HG03139 (cell line): ENCODE data around the gene ICE2.

Experiments used
- ATAC-seq: cut with Tn5 transposase; IDR thresholded peaks from one replicate; pipeline ENCODE4 v1.9.1; 2021; ENCODE audit not compliant: unreplicated experiment

The ICE2 gene

DNA sequence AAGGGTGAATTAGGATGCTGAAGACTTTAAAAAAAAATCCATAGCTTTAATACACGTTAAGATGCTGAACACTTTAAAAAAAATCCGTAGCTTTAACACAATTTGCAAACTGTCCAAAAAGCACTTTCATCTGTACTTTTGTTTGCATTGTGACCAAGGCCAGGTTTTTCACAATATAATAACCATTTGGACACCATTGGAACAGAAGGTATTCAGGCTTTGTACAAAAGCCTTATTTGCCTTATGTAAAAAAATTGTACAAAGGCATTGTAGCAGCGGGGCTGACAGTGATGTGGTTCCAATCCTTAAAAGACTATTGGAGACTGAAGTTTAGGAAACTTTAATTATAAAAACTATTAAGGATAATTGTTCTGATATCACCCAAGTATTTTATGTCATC, 15.2 kb upstream of the ICE2 start:
- ATAC-seq, result no peak

DNA sequence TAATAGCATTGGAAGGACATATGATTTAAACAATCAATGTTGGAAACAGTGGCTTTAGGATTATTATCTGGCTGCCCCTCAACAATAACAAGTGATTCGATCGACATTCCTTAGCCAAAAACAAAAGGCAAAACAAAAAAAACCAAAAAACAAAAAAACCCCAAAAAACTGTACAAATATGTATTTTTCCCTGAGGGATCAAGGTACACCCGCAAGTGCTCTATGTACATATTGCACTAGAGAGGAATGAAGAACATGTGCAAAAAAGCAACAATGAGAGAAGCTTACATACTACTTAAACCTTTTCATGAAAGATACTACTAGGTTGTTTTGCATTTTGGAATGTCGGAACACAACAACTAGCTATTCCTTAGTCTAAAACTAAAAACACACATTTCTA, 14.2 kb upstream of the ICE2 start:
- ATAC-seq, result no peak

DNA sequence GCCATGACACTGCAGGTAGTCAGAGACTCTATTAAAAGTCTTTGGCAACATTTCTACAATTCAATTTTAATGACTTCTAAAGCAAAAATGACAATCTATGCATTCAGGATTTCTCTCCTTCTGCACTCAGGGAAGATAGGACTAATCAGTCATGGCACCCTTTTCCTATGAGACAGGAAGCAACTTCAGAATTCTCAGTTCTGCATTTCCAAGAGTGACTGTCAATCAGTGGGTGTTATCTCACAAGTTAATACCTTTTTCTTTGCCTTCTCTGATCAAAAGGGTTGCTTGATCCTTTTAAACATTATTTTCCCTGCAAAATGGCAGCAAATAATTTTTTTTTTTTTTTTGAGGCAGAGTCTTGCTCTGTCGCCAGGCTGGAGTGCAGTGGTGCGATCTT, 7.8 kb upstream of the ICE2 start:
- no peak for ATAC-seq

DNA sequence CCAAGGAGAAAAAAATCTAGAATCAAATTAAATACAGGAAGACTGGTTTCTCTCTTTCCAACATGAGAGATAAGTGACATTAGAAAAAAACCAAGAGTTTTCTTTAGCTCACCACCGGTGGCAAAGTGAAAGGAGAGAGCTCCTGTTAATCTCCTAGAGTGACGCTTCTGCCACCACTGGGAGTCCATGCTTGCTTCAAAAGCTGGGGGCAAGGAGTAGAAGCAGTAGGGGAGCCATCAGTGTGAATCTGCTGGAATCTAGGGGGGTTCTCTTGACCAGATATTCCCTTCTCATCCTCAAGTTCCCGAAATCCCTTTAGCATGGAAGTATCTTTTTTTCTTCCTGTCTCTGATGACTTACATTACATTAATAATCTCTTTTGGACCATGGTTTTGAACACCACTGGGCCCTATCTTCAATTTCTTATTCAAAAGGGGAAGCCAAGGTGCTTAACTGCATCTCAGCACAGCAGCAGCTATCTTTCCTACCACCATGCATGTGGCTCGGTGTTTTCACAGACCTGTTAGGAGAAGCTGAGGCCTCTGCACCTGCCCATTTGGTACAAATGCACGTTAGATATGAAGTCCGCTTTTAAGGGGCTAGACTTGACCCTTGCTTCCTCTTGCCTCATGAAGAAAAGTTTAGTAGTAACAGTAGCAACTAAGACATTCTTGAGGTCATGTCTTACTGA, 6.6 kb upstream of the ICE2 start:
- ATAC-seq, result no peak

DNA sequence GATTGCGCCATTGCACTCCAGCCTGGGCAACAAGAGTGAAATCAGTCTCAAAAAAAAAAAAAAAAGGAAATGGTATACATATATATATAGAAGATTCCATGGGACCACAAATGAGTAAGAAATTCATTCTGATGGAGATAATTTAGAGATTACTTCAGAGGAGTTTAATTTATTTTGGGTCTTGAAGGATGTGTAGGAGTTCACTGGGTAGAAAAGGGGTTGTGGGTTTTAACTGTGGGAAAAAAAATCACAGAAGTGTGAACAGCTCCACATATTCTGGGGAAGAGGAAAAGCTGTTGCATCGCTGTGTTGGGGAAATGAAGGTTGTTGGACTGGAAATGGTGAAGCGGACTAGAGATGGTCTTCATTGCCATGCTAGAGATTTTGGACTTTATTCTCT, 4.1 kb upstream of the ICE2 start:
- ATAC-seq, result no peak

DNA sequence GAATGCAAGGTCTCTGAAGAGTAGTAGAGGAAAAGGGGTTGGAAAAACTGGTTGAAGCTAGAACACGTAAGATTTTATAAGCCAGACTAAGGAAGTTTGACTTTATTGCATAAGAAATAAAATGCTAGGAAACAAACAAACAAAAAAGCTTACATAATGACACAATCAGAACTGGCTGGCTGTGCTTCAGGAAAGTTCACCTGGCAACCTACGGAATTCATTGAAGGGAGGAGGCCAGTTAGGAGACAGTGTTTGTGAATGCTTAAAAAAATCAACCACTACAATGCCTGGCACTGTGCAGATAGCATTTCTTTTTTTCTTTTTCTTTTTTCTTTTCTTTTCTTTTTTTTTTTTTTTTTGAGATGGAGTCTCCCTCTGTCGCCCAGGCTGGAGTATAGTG, 1.9 kb upstream of the ICE2 start:
- ATAC-seq, result no peak

DNA sequence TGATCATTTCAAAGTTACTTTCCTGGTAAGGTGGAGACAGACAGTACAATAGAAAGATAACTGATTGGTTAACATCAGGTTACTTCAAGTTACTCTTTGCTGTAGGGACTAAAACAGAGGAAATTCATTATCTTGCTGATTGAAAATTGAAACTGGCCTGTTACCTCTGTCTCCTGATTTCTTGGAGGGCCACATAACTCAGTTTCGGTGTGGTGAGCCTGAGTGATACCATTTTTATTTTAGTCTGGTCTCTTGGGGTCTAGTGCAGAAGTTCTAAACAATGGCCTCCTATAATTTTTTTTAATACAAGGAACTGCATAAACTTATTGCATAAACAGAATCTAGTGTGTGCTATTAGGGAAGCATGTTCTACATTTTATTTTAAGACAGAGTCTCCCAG, 1.2 kb upstream of the ICE2 start:
- no peak for ATAC-seq

DNA sequence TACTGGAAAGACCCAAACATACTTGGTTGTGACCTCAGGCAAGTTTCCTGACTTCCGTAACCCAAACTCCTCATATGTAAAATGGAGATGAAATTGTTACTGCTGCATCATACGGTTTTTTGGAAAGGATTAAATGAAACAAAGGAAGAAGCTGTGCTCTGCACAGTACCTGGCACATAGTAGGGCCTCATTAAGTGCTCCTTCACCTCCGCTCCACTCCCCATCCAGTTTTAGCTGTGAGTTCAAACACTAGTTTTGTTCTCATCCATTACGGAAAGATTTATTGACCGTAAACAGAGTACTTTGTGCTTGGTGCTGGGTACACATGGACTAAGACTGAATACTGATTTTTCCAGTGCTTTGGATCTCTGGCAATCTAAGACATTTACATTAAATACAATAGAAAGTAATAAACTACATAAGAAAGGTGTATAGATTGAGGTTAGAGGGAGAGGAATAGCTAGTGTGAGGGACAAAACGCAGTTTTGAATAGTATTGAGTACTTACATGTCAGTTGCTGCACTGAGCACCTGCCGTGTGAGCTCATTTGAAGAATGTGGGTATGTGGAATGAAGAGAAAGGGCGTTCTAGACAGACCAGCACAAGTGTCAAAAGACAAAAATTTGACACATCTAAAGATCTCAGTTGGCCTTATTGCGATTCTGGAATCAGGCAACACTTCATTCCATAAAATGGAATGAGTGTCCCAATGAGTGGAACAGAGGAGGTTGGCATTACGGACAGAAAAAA, 594 bp upstream of the ICE2 start:
- no peak for ATAC-seq

DNA sequence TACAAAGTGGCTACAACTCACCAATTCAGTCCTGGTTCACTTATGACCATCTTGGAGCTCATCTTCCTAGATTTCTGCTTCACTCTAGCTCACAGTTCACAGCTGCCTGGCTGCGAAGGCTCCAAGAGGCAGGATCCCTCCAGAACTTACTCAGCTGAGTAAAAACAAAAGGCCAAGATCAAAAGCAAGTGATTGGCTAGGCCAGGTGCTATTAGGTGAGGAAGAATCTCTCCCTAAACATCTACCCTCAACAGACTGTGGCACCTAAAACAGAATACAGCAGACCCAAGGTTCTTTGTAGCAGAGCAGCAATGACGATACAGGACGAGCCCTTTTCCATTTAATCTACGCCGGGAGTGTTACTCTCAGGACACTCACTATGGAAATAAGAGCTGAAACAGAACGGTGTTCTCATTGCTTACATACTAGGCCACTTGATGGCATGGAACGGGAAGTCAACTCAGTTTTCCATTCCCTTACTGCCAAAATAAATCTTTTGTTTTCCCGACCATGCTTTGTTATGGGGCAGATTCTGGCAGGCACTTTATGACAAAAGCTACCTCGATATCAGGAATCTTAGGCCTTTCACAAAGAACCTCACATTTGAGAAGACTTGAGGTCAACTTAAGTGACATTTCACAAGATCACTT, 901 bp downstream of the ICE2 start:
- ATAC-seq, result no peak

DNA sequence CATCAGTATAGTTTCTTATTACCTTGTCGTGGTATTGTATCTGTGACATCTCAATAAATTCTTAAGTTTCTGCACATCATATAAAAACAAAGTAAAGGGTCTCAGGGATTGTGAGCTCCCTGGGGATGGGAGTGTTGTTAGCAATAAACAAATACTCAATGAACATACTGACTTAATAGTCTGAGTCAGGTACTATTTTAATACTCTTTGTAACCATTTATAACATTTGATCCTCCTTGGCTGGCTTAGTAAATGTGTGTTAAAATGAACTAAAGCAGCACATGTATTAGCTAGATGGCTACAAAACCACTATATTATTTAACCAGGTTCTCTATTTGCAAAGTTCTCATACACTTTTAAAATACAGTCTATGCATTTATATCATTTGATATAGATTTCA, 1.8 kb downstream of the ICE2 start:
- ATAC-seq, result no peak

DNA sequence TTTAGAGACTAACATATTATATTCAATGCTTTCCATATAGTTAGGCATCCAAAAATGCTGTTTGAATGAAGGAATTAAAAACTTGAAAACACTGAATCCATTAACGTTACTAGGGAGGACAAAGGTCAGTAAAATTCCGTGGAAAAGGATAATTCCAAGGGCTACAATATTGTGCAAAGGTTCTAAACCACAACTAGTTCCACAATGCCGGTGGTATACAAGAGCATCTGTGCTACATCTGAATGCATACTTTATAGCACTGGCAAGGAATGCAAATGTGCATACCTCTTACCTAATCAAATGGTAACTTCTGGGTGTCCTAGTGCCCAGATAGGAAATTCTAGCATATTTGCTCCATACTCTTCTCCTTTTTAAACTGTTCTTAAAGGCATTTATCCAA, 2.2 kb downstream of the ICE2 start:
- no peak for ATAC-seq

DNA sequence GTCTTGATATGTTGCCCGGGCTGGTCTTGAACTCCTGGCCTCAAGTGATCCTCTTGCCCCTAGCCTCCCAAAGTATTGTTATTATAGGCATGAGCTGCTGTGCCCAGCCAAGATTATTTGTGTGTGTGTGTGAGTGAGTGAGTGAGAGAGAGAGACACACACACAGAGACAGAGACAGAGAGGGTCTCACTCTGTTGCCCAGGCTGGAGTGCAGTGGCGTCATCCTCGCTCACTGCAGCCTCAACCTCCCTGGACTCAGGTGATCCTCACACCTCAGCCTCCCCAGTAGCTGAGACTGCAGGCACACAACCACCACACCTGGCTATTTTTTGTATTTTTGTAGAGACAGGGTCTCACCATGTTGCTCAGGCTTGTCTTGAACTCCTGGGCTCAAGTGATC, 5.8 kb downstream of the ICE2 start:
- no peak for ATAC-seq

DNA sequence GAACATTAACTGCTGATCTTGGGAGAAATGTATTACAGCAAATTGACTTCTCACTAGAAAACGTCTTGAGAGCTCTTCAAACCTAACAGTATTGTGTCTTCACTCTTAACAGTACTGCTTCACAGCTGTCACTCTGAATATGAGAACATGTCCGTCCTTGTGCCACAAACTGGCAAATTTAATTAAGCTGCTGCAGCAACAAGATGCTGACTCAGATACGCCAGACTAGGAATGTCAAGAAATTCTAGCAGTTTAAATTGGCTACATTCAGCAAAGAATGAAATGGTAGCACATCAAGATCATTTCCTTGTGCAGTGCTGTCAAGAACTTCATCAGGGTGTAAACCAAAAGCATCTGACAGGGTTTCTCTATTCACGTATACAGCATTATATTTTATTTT, 7.6 kb downstream of the ICE2 start:
- ATAC-seq, result no peak

DNA sequence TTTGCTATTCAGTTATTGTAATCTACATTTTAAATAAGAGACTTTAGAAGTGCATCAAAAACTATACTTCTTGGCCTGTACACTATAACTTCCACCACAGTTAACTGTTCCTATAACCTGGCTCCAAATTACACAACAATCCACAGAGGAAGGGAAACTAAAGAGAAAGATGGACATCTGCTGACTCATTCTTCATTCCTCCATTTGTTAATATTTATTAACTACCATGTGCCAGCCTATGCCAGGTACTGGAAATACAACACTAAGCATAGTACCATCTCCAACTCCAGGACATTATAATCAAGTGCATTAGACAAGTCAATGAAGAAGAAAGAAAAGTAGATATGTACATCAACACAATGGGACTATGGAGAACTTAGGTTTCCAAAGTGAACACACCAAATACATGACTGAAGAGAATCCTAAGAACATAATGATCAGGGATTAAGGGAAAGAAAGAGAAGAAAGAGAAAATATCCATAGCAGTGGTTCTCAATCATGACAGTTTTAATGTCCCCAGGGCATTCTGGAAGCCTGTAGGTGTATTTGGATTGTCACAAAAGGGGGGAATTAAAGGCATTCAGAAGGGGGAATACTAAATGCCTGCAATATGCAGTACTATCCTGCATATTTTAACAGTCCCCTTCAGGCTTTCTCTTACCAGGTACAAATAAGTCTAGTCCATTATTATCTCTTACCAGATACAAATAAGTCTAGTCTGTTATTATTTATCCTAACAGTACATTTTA, 8.9 kb downstream of the ICE2 start:
- no peak for ATAC-seq

DNA sequence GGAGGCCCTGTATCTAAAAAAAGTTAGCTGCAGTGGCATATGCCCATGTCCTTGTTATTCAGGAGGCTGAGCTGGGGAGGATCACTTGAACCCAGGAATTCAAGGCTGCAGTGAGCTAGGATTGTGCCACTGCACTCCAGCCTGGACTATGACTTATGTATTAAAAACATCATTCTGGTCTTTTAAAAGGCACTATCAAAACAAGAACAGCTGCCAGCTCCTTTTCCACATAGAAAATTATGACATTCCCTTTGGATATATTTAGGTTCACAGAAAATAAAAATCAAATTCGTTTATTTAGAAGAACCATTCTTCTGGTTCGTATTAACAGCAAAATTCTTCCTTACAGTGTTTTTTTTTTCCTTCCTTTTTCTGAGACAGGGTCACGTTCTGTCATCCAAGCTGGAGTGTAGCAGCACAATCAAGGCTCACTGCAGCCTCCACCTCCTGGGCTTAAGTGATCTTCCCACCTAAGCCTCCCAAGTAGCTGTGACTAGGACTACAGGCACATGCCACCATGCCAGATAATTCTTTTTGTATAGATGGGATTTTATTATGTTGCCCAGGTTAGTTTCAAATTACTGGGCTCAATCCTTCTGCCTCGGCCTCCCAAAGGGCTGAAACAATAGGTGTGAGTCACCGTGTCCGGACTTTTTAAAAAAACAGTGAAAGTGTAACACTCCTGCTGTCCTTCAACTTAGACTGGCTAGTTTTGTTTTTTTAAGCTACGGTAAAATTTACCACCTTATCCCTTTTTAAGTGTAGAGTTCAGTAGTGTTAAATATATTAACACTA, 13.9 kb downstream of the ICE2 start:
- ATAC-seq, result no peak

DNA sequence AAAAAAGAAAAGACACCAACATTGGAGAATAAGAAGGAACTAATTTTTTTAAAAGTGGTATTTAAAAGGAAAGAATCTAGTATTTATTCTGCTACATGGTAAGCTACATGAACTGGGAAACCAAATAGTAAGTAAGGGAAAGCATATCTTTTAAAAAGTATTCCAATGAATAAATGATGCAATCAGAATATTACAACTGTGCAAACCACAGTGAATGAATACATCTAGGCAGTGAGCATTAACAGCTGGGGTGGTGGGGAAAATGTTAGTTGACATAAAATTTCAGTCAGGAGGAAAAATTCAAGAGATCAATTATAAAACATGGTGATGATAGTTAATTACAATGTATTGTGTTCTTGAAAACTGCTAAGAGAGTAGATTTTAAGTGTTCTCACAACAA, 16.9 kb downstream of the ICE2 start:
- ATAC-seq, result no peak

DNA sequence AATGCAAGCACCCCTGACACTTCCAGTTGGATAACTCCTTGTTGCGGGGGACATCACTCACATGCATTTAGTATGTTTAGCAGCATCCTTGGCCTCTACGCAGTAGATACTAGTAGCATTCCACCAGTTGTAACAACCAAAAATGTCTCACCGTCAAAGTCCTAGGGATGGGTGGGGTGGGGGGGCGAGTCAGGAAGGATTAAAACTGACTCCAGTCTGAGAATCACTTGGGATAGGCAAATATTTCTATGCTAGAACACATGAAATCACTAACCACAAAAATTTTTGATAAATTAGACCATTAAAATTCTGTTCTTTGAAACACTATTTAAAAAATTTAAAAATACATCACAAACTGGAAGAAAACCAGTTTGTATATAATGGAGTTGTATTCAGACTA, 18.0 kb downstream of the ICE2 start:
- ATAC-seq, result no peak

DNA sequence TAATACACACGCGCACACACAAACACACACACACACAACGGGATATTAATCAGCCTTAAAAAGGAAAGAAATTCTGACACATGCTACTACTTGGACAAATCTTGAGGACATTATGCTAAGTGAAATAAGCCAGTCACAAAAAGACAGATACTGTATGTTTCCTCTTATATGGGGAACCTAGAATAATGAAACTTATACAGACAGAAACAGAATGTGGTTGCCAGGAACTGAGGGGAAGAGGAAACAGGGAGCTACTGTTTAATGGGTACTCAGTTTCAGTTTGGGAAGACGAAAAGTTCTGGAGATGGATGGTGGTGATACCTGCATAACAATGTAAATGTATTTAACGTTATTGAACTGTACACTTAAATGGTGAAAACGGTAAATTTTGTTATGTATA, 20.2 kb downstream of the ICE2 start:
- ATAC-seq, result no peak

DNA sequence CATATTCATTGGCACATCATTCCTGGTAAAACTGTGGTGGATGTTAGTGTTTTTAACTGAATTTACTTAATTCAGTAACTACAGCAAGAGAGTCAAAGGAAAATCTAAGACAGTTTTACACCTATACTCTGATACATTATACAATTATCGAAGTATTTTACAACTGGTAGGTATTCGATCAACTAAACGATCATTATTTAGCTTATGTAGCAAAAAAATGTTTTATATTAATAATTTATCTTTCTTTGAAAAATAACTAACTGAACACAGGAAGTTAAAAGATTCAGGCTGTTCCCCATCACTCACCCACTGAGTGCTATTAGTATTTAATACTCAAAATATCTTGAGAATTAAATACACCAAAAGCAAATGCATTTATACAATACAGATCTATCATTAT, 21.0 kb downstream of the ICE2 start:
- no peak for ATAC-seq

DNA sequence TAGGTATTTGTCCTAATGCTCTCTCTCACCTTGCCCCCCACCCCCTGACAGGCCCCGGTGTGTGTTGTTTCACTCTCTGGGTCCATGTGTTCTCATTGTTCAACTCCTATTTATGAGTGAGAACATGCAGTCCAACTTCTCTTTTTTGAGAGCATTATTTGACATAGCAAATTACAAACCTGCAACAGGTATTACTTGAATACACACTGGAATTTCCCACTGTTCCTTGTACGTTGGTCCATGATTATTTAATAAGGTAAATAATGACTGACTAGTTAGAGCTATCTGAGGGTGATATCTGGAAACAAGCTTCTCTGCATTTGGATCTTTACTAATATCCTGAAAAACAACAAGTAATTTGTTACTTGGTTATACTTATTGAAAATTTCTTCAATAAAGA, 24.1 kb downstream of the ICE2 start:
- no peak for ATAC-seq
